Vagina (tissue), 2 donors: Measurements from ENCODE around the gene ALKBH8. TPM values are rescaled to one million over a fixed set of nuclear protein-coding genes. Genes with fewer than 3 reads are reported as not detected.

ENCODE experiments used
- DNase-seq, 2 donors: peaks; one replicate each; pipeline ENCODE4 v3.0.0-alpha.2; 2017; ENCODE audit errors: extremely low spot score in 2 of 2
- H3K27ac ChIP-seq: fragments of 200-600 bp; sonication (generic); one replicate; pipeline ENCODE4 v1.5.1; 2019
- H3K27me3 ChIP-seq: fragments of 200-600 bp; sonication (generic); one replicate; pipeline ENCODE4 v1.5.1; 2019
- H3K36me3 ChIP-seq, 2 donors: fragments of 200-600 bp; sonication (generic); one replicate each; pipeline ENCODE4 v1.5.1; 2017 to 2019
- H3K4me1 ChIP-seq: fragments of 200-600 bp; sonication (generic); one replicate; pipeline ENCODE4 v1.5.1; 2019
- H3K4me3 ChIP-seq, 2 donors: fragments of 200-600 bp; sonication (generic); 1 replicate in 1 of 2; 2 replicates in 1 of 2; pipeline ENCODE4 v1.5.1; 2016 to 2019
- H3K9me3 ChIP-seq: fragments of 200-600 bp; sonication (generic); one replicate; pipeline ENCODE4 v1.5.1; 2019
- CTCF ChIP-seq, 3 experiments: fragments of 450-650 bp in 2 of 3; fragments of 200-600 bp in 1 of 3; sonication (generic) in 1 of 3; IDR thresholded peaks; one replicate each; pipeline ENCODE4 v1.5.1; 2017 to 2019; ENCODE audit warnings: antibody characterized with exemption in 3 of 3, mild to moderate bottlenecking in 2 of 3, moderate library complexity in 2 of 3
- POLR2A ChIP-seq, 2 donors: fragments of 450-650 bp; IDR thresholded peaks; one replicate each; pipeline ENCODE4 v1.6.1; 2017; ENCODE audit warnings: antibody characterized with exemption in 2 of 2, mild to moderate bottlenecking in 2 of 2, moderate library complexity in 2 of 2
- POLR2AphosphoS5 ChIP-seq, 2 donors: sonication (generic); formaldehyde crosslinking; IDR thresholded peaks; one replicate each; pipeline ENCODE4 v1.9.0; 2017; ENCODE audit warnings: antibody characterized with exemption in 2 of 2, mild to moderate bottlenecking in 2 of 2, low read depth in 1 of 2; ENCODE audit not compliant: insufficient read depth in 1 of 2
- intact Hi-C: fragments of 100-400 bp; cut with DNase I; formaldehyde crosslinking; loops from one replicate; pipeline ENCODE4 v1.15.1; 2023
- total RNA-seq: library from RNA; depleted of rRNA; stranded (reverse); fragments of >200 nt; gene quantifications from one replicate; pipeline ENCODE4 v1.2.3, GENCODE V29; 2016

ALKBH8 gene
- total RNA-seq, 1 donor from 2014 or later = 3.4 TPM

GRCh38 chr11:107478922-107479321 lies 86.6 kb downstream of the ALKBH8 start:
- no peaks in the 10 kb centered on the region for H3K4me1 ChIP-seq
- TF ChIP-seq POLR2AphosphoS5 (IDR thresholded peaks at IDR 0.05; ENCODE audit: insufficient read depth in 1 of 2, low read depth in 1 of 2) (no peak), POLR2A (IDR thresholded peaks at IDR 0.05) (no peak), CTCF (IDR thresholded peaks at IDR 0.05) (no peak)
- H3K36me3 ChIP-seq = no peaks in the 10 kb centered on the region
- H3K27me3 ChIP-seq = no peaks in the 10 kb centered on the region
- DNase-seq = no peak
- no peak overlapping the region for H3K4me3 ChIP-seq
- no peak overlapping the region for H3K27ac ChIP-seq
- intact Hi-C loops = no loop called here
- H3K9me3 ChIP-seq = no peaks in the 10 kb centered on the region

GRCh38 chr11:107477820-107478219 lies 87.7 kb downstream of the ALKBH8 start:
- DNase-seq = no peak
- H3K27ac ChIP-seq = no peak overlapping the region
- no peaks in the 10 kb centered on the region for H3K36me3 ChIP-seq
- no peak overlapping the region for H3K4me3 ChIP-seq
- TF ChIP-seq POLR2A (IDR thresholded peaks at IDR 0.05) (no peak), CTCF (IDR thresholded peaks at IDR 0.05) (no peak), POLR2AphosphoS5 (IDR thresholded peaks at IDR 0.05; ENCODE audit: insufficient read depth in 1 of 2, low read depth in 1 of 2) (no peak)
- no peaks in the 10 kb centered on the region for H3K4me1 ChIP-seq
- no peaks in the 10 kb centered on the region for H3K9me3 ChIP-seq
- intact Hi-C loops = no loop called here
- H3K27me3 ChIP-seq = no peaks in the 10 kb centered on the region

- Histone ChIP-seq H3K27me3 (no peaks in the 10 kb centered on the region), H3K4me1 (no peaks in the 10 kb centered on the region), H3K4me3 (no peak overlapping the region), H3K27ac (no peak overlapping the region), H3K36me3 (no peaks in the 10 kb centered on the region), H3K9me3 (no peaks in the 10 kb centered on the region)
- TF ChIP-seq CTCF (IDR thresholded peaks at IDR 0.05) (no peak), POLR2A (IDR thresholded peaks at IDR 0.05) (no peak), POLR2AphosphoS5 (IDR thresholded peaks at IDR 0.05; ENCODE audit: insufficient read depth in 1 of 2, low read depth in 1 of 2) (no peak)
- intact Hi-C loops = no loop called here
- no peak for DNase-seq
Observed at GRCh38 chr11:107473792-107474191, 91.7 kb downstream of the ALKBH8 start.

- no peak for DNase-seq
- Histone ChIP-seq H3K27ac (no peak overlapping the region), H3K36me3 (no peaks in the 10 kb centered on the region), H3K4me1 (no peaks in the 10 kb centered on the region), H3K27me3 (no peaks in the 10 kb centered on the region), H3K4me3 (no peak overlapping the region), H3K9me3 (no peaks in the 10 kb centered on the region)
- TF ChIP-seq CTCF (IDR thresholded peaks at IDR 0.05) = no peak
- TF ChIP-seq POLR2AphosphoS5 (IDR thresholded peaks at IDR 0.05; ENCODE audit: insufficient read depth in 1 of 2, low read depth in 1 of 2) = no peak
- no peak for TF ChIP-seq POLR2A (IDR thresholded peaks at IDR 0.05)
- intact Hi-C loops = no loop called here
Observed at GRCh38 chr11:107472966-107473365, 92.6 kb downstream of the ALKBH8 start.

GRCh38 chr11:107468596-107468995 lies 96.9 kb downstream of the ALKBH8 start:
- H3K9me3 ChIP-seq = no peaks in the 10 kb centered on the region
- no peaks in the 10 kb centered on the region for H3K27me3 ChIP-seq
- TF ChIP-seq CTCF (IDR thresholded peaks at IDR 0.05) = no peak
- intact Hi-C loops = no loop called here
- H3K4me3 ChIP-seq = no peak overlapping the region
- no peak overlapping the region for H3K27ac ChIP-seq
- H3K4me1 ChIP-seq = no peaks in the 10 kb centered on the region
- DNase-seq = no peak
- no peaks in the 10 kb centered on the region for H3K36me3 ChIP-seq
